ENCODE data around the gene CYLD.

Gene CYLD

GRCh38 chr16:50702725-50703124 lies 39.2 kb upstream of the CYLD start:
- no peak for TF ChIP-seq JUND (IDR thresholded peaks at IDR 0.05; ENCODE audit: low read depth)
- in situ Hi-C loops (cut with HindIII; ENCODE audit: low pct_unique_long_range_greater_than_20kb, low sequenced_read_pairs): no loop called here
- DNase-seq (ENCODE audit: low read depth in 1 of 2, low spot score in 1 of 2): no peak

GRCh38 chr16:50704245-50704644 lies 37.6 kb upstream of the CYLD start:
- in situ Hi-C loops (cut with HindIII; ENCODE audit: low pct_unique_long_range_greater_than_20kb, low sequenced_read_pairs): no loop called here
- no peak for DNase-seq (ENCODE audit: low read depth in 1 of 2, low spot score in 1 of 2)
- TF ChIP-seq JUND (IDR thresholded peaks at IDR 0.05; ENCODE audit: low read depth): no peak

- peak in 1 of 2 experiments; percentile 66 for DNase-seq (ENCODE audit: low read depth in 1 of 2, low spot score in 1 of 2)
- no peak for TF ChIP-seq JUND (IDR thresholded peaks at IDR 0.05; ENCODE audit: low read depth)
- in situ Hi-C loops (cut with HindIII; ENCODE audit: low pct_unique_long_range_greater_than_20kb, low sequenced_read_pairs): no loop called here
Observed at GRCh38 chr16:50705436-50706110, 36.3 kb upstream of the CYLD start.

GRCh38 chr16:50706250-50706649 lies 35.6 kb upstream of the CYLD start:
- peak; percentile 53; the same call in 1 of the 2 replicates for TF ChIP-seq JUND (IDR thresholded peaks at IDR 0.05; ENCODE audit: low read depth)
- in situ Hi-C loops (cut with HindIII; ENCODE audit: low pct_unique_long_range_greater_than_20kb, low sequenced_read_pairs): no loop called here
- DNase-seq (ENCODE audit: low read depth in 1 of 2, low spot score in 1 of 2): peak; percentile 18 to 97

GRCh38 chr16:50708373-50709060 lies 33.4 kb upstream of the CYLD start:
- in situ Hi-C loops (cut with HindIII; ENCODE audit: low pct_unique_long_range_greater_than_20kb, low sequenced_read_pairs): no loop called here
- no peak for TF ChIP-seq JUND (IDR thresholded peaks at IDR 0.05; ENCODE audit: low read depth)
- no peak for DNase-seq (ENCODE audit: low read depth in 1 of 2, low spot score in 1 of 2)

GRCh38 chr16:50709061-50709684 lies 32.7 kb upstream of the CYLD start:
- no peak for TF ChIP-seq JUND (IDR thresholded peaks at IDR 0.05; ENCODE audit: low read depth)
- no peak for DNase-seq (ENCODE audit: low read depth in 1 of 2, low spot score in 1 of 2)
- in situ Hi-C loops (cut with HindIII; ENCODE audit: low pct_unique_long_range_greater_than_20kb, low sequenced_read_pairs): no loop called here

GRCh38 chr16:50709980-50710379 lies 31.9 kb upstream of the CYLD start:
- no peak for DNase-seq (ENCODE audit: low read depth in 1 of 2, low spot score in 1 of 2)
- in situ Hi-C loops (cut with HindIII; ENCODE audit: low pct_unique_long_range_greater_than_20kb, low sequenced_read_pairs): no loop called here
- TF ChIP-seq JUND (IDR thresholded peaks at IDR 0.05; ENCODE audit: low read depth): no peak

GRCh38 chr16:50711040-50711439 lies 30.8 kb upstream of the CYLD start:
- in situ Hi-C loops (cut with HindIII; ENCODE audit: low pct_unique_long_range_greater_than_20kb, low sequenced_read_pairs): no loop called here
- no peak for TF ChIP-seq JUND (IDR thresholded peaks at IDR 0.05; ENCODE audit: low read depth)

GRCh38 chr16:50711862-50712559 lies 29.9 kb upstream of the CYLD start:
- TF ChIP-seq JUND (IDR thresholded peaks at IDR 0.05; ENCODE audit: low read depth): no peak
- in situ Hi-C loops (cut with HindIII; ENCODE audit: low pct_unique_long_range_greater_than_20kb, low sequenced_read_pairs): no loop called here
- DNase-seq (ENCODE audit: low read depth in 1 of 2, low spot score in 1 of 2): no peak

More at GRCh38 chr16:50711040-50711439, 30.8 kb upstream of the CYLD start:
- no peak for DNase-seq (ENCODE audit: low read depth in 1 of 2, low spot score in 1 of 2)

- DNase-seq (ENCODE audit: low read depth in 1 of 2, low spot score in 1 of 2): no peak
- no peak for TF ChIP-seq JUND (IDR thresholded peaks at IDR 0.05; ENCODE audit: low read depth)
- in situ Hi-C loops (cut with HindIII; ENCODE audit: low pct_unique_long_range_greater_than_20kb, low sequenced_read_pairs): no loop called here
Observed at GRCh38 chr16:50712560-50712898, 29.4 kb upstream of the CYLD start.

- in situ Hi-C loops (cut with HindIII; ENCODE audit: low pct_unique_long_range_greater_than_20kb, low sequenced_read_pairs): no loop called here
- DNase-seq (ENCODE audit: low read depth in 1 of 2, low spot score in 1 of 2): no peak
Observed at GRCh38 chr16:50712956-50713355, 28.9 kb upstream of the CYLD start.

GRCh38 chr16:50717091-50717490 lies 24.8 kb upstream of the CYLD start:
- no peak for DNase-seq (ENCODE audit: low read depth in 1 of 2, low spot score in 1 of 2)
- TF ChIP-seq JUND (IDR thresholded peaks at IDR 0.05; ENCODE audit: low read depth): no peak
- in situ Hi-C loops (cut with HindIII; ENCODE audit: low pct_unique_long_range_greater_than_20kb, low sequenced_read_pairs): no loop called here

More at GRCh38 chr16:50712956-50713355, 28.9 kb upstream of the CYLD start:
- no peak for TF ChIP-seq JUND (IDR thresholded peaks at IDR 0.05; ENCODE audit: low read depth)

- TF ChIP-seq JUND (IDR thresholded peaks at IDR 0.05; ENCODE audit: low read depth): no peak
- no peak for DNase-seq (ENCODE audit: low read depth in 1 of 2, low spot score in 1 of 2)
- in situ Hi-C loops (cut with HindIII; ENCODE audit: low pct_unique_long_range_greater_than_20kb, low sequenced_read_pairs): no loop called here
Observed at GRCh38 chr16:50717494-50717893, 24.4 kb upstream of the CYLD start.

Measured in T47D (cell line).